DMS 273 treated with DMSO at 0.1 percent for 48 hours (cell line): ENCODE data around the gene ARL10.

Experiments
- DNase-seq: peaks from one replicate; lab custom pipeline; 2025; lab: John Stamatoyannopoulos, UW

Gene ARL10

GRCh38 chr5:176365351-176366231, at the start of gene ARL10:
Gene ARL10, plus strand, starts transcription at chr5:176365487. Its CDS starts 77 bp downstream, at chr5:176365564.
- no peak for DNase-seq

- no peak for DNase-seq
Observed at GRCh38 chr5:176317534-176318374, 47.5 kb upstream of the ARL10 start.

- DNase-seq, result no peak
Observed at GRCh38 chr5:176319827-176320554, 45.3 kb upstream of the ARL10 start.

- DNase-seq, result no peak
Observed at GRCh38 chr5:176320577-176320976, 44.7 kb upstream of the ARL10 start.

GRCh38 chr5:176334031-176334770, 31.1 kb upstream of the ARL10 start:
- DNase-seq, result no peak

- DNase-seq, result no peak
Observed at GRCh38 chr5:176337913-176338312, 27.4 kb upstream of the ARL10 start.

GRCh38 chr5:176339304-176339703, 26.0 kb upstream of the ARL10 start:
- DNase-seq, result no peak

- DNase-seq, result no peak
Observed at GRCh38 chr5:176341325-176342157, 23.7 kb upstream of the ARL10 start.

GRCh38 chr5:176342158-176342483, 23.2 kb upstream of the ARL10 start:
- no peak for DNase-seq

- no peak for DNase-seq
Observed at GRCh38 chr5:176342766-176343458, 22.4 kb upstream of the ARL10 start.

GRCh38 chr5:176350416-176350815, 14.9 kb upstream of the ARL10 start:
- DNase-seq, result no peak

- DNase-seq, result no peak
Observed at GRCh38 chr5:176352116-176352878, 13.0 kb upstream of the ARL10 start.

GRCh38 chr5:176353533-176353932, 11.8 kb upstream of the ARL10 start:
- no peak for DNase-seq

- no peak for DNase-seq
Observed at GRCh38 chr5:176355400-176356178, 9.7 kb upstream of the ARL10 start.

GRCh38 chr5:176356179-176356566, 9.1 kb upstream of the ARL10 start:
- no peak for DNase-seq

- no peak for DNase-seq
Observed at GRCh38 chr5:176359658-176360057, 5.6 kb upstream of the ARL10 start.

- no peak for DNase-seq
Observed at GRCh38 chr5:176360894-176361436, 4.3 kb upstream of the ARL10 start.
